HepG2 (cell line): ENCODE measurements around the gene C19orf33. TPM values are rescaled to one million over a fixed set of nuclear protein-coding genes. Genes with fewer than 3 reads are reported as not detected.

ENCODE experiments used
- ATAC-seq: fragments of 200-7000 bp; cut with Tn5 transposase; 3 replicates; pipeline ENCODE4 v1.9.1; 2020; ENCODE audit warnings: mild to moderate bottlenecking, moderate library complexity
- BruUV-seq: library from RNA; stranded (reverse); fragments of 400-500 nt; replicated peaks from 2 replicates; lab custom pipeline; 2021; lab: Mats Ljungman, UMichigan
- CTCF ChIA-PET: fragments of 300-600 bp; formaldehyde crosslinking; extraction: SDS; loops from one replicate; lab custom pipeline; 2021; ENCODE audit warnings: low total read pairs, inconsistent platforms, low intra/inter-chr PET ratio; lab: Yijun Ruan, JAX
- POLR2A ChIA-PET: fragments of 350-600 bp; sonication (Branson Sonifier 250); formaldehyde crosslinking; loops from one replicate; lab custom pipeline; 2020; ENCODE audit warnings: antibody characterized with exemption, inconsistent platforms; lab: Yijun Ruan, JAX
- DNase-seq: peaks from one replicate; pipeline ENCODE4 v3.0.0-alpha.2; 2015; ENCODE audit warnings: low spot score
- FAIRE-seq: peaks from 3 replicates; lab custom pipeline; 2011; peaks lifted over from hg19 to GRCh38; lab: Jason Lieb, UNC
- H2AFZ ChIP-seq: one replicate; pipeline ENCODE4 v1.6.1; 2011; ENCODE audit warnings: low read length, inconsistent platforms
- H3K27ac ChIP-seq: fragments of 300-600 bp; 3 replicates; pipeline ENCODE4 v1.8.0; 2011; ENCODE audit warnings: mixed run types, mild to moderate bottlenecking, mixed read lengths, low read length, inconsistent platforms; ENCODE audit not compliant: insufficient read depth; ENCODE audit errors: extremely low read length
- H3K27me3 ChIP-seq, 2 experiments: fragments of 200-600 bp in 1 of 2; 2 replicates in 1 of 2; 3 replicates in 1 of 2; pipeline versions ENCODE4 v1.6.0 to v1.8.0; 2011; ENCODE audit warnings: low read length in 2 of 2, mild to moderate bottlenecking in 2 of 2, moderate library complexity in 2 of 2, inconsistent platforms in 1 of 2; ENCODE audit not compliant: insufficient read depth in 2 of 2, control insufficient read depth in 1 of 2
- H3K36me3 ChIP-seq, 2 experiments: fragments of 200-600 bp in 1 of 2; replicated peaks in 1 of 2; 2 replicates in 1 of 2; 3 replicates in 1 of 2; pipeline versions ENCODE4 v1.5.1 to v1.8.0; 2011; ENCODE audit warnings: low read length in 2 of 2, inconsistent platforms in 1 of 2; ENCODE audit not compliant: insufficient read depth in 2 of 2, control insufficient read depth in 1 of 2
- H3K4me1 ChIP-seq: 2 replicates; pipeline ENCODE4 v1.5.1; 2012; ENCODE audit warnings: low read length, inconsistent platforms; ENCODE audit not compliant: insufficient read depth
- H3K4me2 ChIP-seq: 2 replicates; pipeline ENCODE4 v1.6.0; 2011; ENCODE audit warnings: low read depth, low read length, inconsistent platforms
- H3K4me3 ChIP-seq, 3 experiments: fragments of 200-600 bp in 1 of 3; sonication (generic), shearing (Covaris generic) in 1 of 3; replicated peaks in 1 of 3; 2 replicates each; pipeline ENCODE4 v1.5.1; 2011 to 2016; ENCODE audit warnings: low read length in 3 of 3, inconsistent platforms in 2 of 3, low read depth in 2 of 3, mild to moderate bottlenecking in 2 of 3, control low read depth in 1 of 3, mixed read lengths in 1 of 3; ENCODE audit not compliant: insufficient read depth in 1 of 3
- H3K79me2 ChIP-seq: one replicate; pipeline ENCODE4 v1.6.1; 2011; ENCODE audit warnings: low read length, inconsistent platforms; ENCODE audit not compliant: insufficient read depth
- H3K9ac ChIP-seq: 2 replicates; pipeline ENCODE4 v1.6.0; 2011; ENCODE audit warnings: mild to moderate bottlenecking, low read depth, low read length, inconsistent platforms; ENCODE audit not compliant: insufficient read depth
- H3K9me3 ChIP-seq: 2 replicates; pipeline ENCODE4 v1.5.1; 2012; ENCODE audit warnings: mild to moderate bottlenecking, low read length
- H4K20me1 ChIP-seq: 2 replicates; pipeline ENCODE4 v1.6.0; 2011; ENCODE audit warnings: inconsistent platforms, mild to moderate bottlenecking, low read length, moderate library complexity; ENCODE audit not compliant: insufficient read depth
- CENPBD1 ChIP-seq: sonication (generic); formaldehyde crosslinking; IDR thresholded peaks from 2 replicates; pipeline ENCODE4 v1.8.0; 2022; ENCODE audit warnings: missing genetic modification reagents, low read depth, mild to moderate bottlenecking, borderline replicate concordance
- GATA4 ChIP-seq: sonication (generic); IDR thresholded peaks from 2 replicates; pipeline ENCODE4 v1.6.1; 2016; ENCODE audit warnings: antibody characterized with exemption, low read depth, borderline replicate concordance
- MTF2 ChIP-seq: sonication (generic); formaldehyde crosslinking; IDR thresholded peaks from 2 replicates; pipeline ENCODE4 v1.5.0; 2020; ENCODE audit warnings: missing genetic modification reagents, borderline replicate concordance
- RBM22 ChIP-seq: fragments of 200-400 bp; formaldehyde crosslinking; optimal IDR thresholded peaks from 2 replicates; pipeline ENCODE3; 2017; ENCODE audit warnings: mild to moderate bottlenecking, low read length, moderate library complexity
- SRSF1 ChIP-seq: fragments of 200-400 bp; formaldehyde crosslinking; optimal IDR thresholded peaks from 2 replicates; pipeline ENCODE3; 2017; ENCODE audit warnings: mild to moderate bottlenecking, low read depth, low read length, moderate library complexity
- ZNF24 ChIP-seq: fragments of 450-650 bp; IDR thresholded peaks from 2 replicates; pipeline ENCODE4 v1.6.1; 2017; ENCODE audit warnings: antibody characterized with exemption, mild to moderate bottlenecking
- ZNF317 ChIP-seq: sonication (generic); formaldehyde crosslinking; IDR thresholded peaks from 2 replicates; pipeline ENCODE4 v1.5.0; 2020; ENCODE audit warnings: mild to moderate bottlenecking, missing genetic modification reagents
- ZNF766 ChIP-seq: sonication (generic); formaldehyde crosslinking; IDR thresholded peaks from 2 replicates; pipeline ENCODE4 v1.5.0; 2020; ENCODE audit warnings: missing genetic modification reagents, borderline replicate concordance
- WGBS: methylation state at CpG from one replicate; pipeline ENCODE4 v1.1.6; 2017; ENCODE audit warnings: low lambda C conversion rate; 5-methylcytosine and 5-hydroxymethylcytosine counted together
- in situ Hi-C: cut with HindIII; loops from 2 replicates; pipeline ENCODE4 v1.10.0; 2017; ENCODE audit warnings: low pct_unique_long_range_greater_than_20kb; ENCODE audit not compliant: extremely low pct_ligation_motif_present
- intact Hi-C: fragments of 100-400 bp; cut with micrococcal nuclease; formaldehyde crosslinking; loops from one replicate; pipeline ENCODE4 v1.10.0; 2022; ENCODE audit not compliant: unreplicated experiment
- polyA plus RNA-seq, 8 experiments: library from polyadenylated mRNA; depleted of rRNA in 3 of 8; stranded (reverse) in 7 of 8; unstranded in 1 of 8; fragments of >200 nt; fragmentation: Illumina TruSeq in 4 of 8; extraction: Trizol in 4 of 8; gene quantifications; 2 replicates each; pipeline versions ENCODE4 v1.2.1 to v1.2.3, GENCODE V29; 2011 to 2016; ENCODE audit warnings: low read depth in 4 of 8, missing spikeins in 1 of 8, mixed read lengths in 1 of 8; ENCODE audit not compliant: insufficient read depth in 1 of 8
- total RNA-seq, 5 experiments: library from RNA; depleted of rRNA; stranded (reverse); fragments of >200 nt; fragmentation: Illumina TruSeq; extraction: Trizol; gene quantifications; 2 replicates each; pipeline ENCODE4 v1.2.3, GENCODE V29; 2016; ENCODE audit warnings: low read depth in 1 of 5

Gene C19orf33
- total and polyA plus RNA-seq, 2 of the 13 experiments (the other 11 are each of a cell fraction or from before 2014, with no cell fraction given) = 2.5 to 3.3 TPM

GRCh38 chr19:38317104-38317612 lies 13.1 kb downstream of the C19orf33 start:
- no peak for DNase-seq
- intact Hi-C loops = no loop called here
- Histone ChIP-seq H3K4me2 (no peak overlapping the region), H3K27ac (no peak overlapping the region), H3K79me2 (peaks cover 4% of the 10 kb centered on the region), H4K20me1 (no peaks in the 10 kb centered on the region), H2AFZ (no peak overlapping the region), H3K36me3 (no peaks in the 10 kb centered on the region), H3K9ac (no peak overlapping the region), H3K4me3 (no peak overlapping the region), H3K27me3 (peaks cover 8 to 42% of the 10 kb centered on the region in 2 experiments), H3K4me1 (peaks cover 27% of the 10 kb centered on the region), H3K9me3 (no peaks in the 10 kb centered on the region)
- WGBS = 79% methylated on average over 11 of the region's 11 CpGs
- no peak for TF ChIP-seq ZNF24
- TF ChIP-seq RBM22 = no peak
- TF ChIP-seq MTF2 (CRISPR knock-in tag) = no peak
- CTCF ChIA-PET = no interaction called here
- no peak for ATAC-seq
- no TSS peak for BruUV-seq
- POLR2A ChIA-PET = no interaction called here
- no peak for FAIRE-seq
- in situ Hi-C loops = no loop called here

- intact Hi-C loops (no loop called here), in situ Hi-C loops (no loop called here)
- FAIRE-seq = no peak
- no peak overlapping the region for H2AFZ ChIP-seq
- peaks cover 4% of the 10 kb centered on the region for H3K79me2 ChIP-seq
- ChIA-PET POLR2A (no interaction called here), CTCF (no interaction called here)
- no peak overlapping the region for H3K4me3 ChIP-seq
- no peak for ATAC-seq
- H4K20me1 ChIP-seq = no peaks in the 10 kb centered on the region
- peaks cover 8 to 49% of the 10 kb centered on the region in 2 experiments; a peak in 4 of 5 replicates for H3K27me3 ChIP-seq
- no peaks in the 10 kb centered on the region for H3K36me3 ChIP-seq
- no peak for DNase-seq
- WGBS = 70% methylated on average over 6 of the region's 6 CpGs
- H3K9me3 ChIP-seq = no peaks in the 10 kb centered on the region
- TF ChIP-seq GATA4 (no peak), CENPBD1 (no peak), ZNF317 (no peak), ZNF766 (CRISPR knock-in tag) (no peak), SRSF1 (no peak)
- H3K9ac ChIP-seq = no peak overlapping the region
- no peak overlapping the region for H3K27ac ChIP-seq
- peaks cover 27% of the 10 kb centered on the region for H3K4me1 ChIP-seq
- no TSS peak for BruUV-seq
- no peak overlapping the region for H3K4me2 ChIP-seq
Observed at GRCh38 chr19:38318660-38319059, 14.6 kb downstream of the C19orf33 start.
